Vagina (tissue), 2 donors: Measurements from ENCODE around the gene MSI2. TPM values are rescaled to one million over a fixed set of nuclear protein-coding genes. Genes with fewer than 3 reads are reported as not detected.

ENCODE experiments used
- DNase-seq, 2 donors: peaks; one replicate each; pipeline ENCODE4 v3.0.0-alpha.2; 2017; ENCODE audit errors: extremely low spot score in 2 of 2
- H3K27ac ChIP-seq: fragments of 200-600 bp; sonication (generic); one replicate; pipeline ENCODE4 v1.5.1; 2019
- H3K27me3 ChIP-seq: fragments of 200-600 bp; sonication (generic); one replicate; pipeline ENCODE4 v1.5.1; 2019
- H3K36me3 ChIP-seq, 2 donors: fragments of 200-600 bp; sonication (generic); one replicate each; pipeline ENCODE4 v1.5.1; 2017 to 2019
- H3K4me1 ChIP-seq: fragments of 200-600 bp; sonication (generic); one replicate; pipeline ENCODE4 v1.5.1; 2019
- H3K4me3 ChIP-seq, 2 donors: fragments of 200-600 bp; sonication (generic); 1 replicate in 1 of 2; 2 replicates in 1 of 2; pipeline ENCODE4 v1.5.1; 2016 to 2019
- H3K9me3 ChIP-seq: fragments of 200-600 bp; sonication (generic); one replicate; pipeline ENCODE4 v1.5.1; 2019
- CTCF ChIP-seq, 3 experiments: fragments of 450-650 bp in 2 of 3; fragments of 200-600 bp in 1 of 3; sonication (generic) in 1 of 3; IDR thresholded peaks; one replicate each; pipeline ENCODE4 v1.5.1; 2017 to 2019; ENCODE audit warnings: antibody characterized with exemption in 3 of 3, mild to moderate bottlenecking in 2 of 3, moderate library complexity in 2 of 3
- POLR2A ChIP-seq, 2 donors: fragments of 450-650 bp; IDR thresholded peaks; one replicate each; pipeline ENCODE4 v1.6.1; 2017; ENCODE audit warnings: antibody characterized with exemption in 2 of 2, mild to moderate bottlenecking in 2 of 2, moderate library complexity in 2 of 2
- POLR2AphosphoS5 ChIP-seq, 2 donors: sonication (generic); formaldehyde crosslinking; IDR thresholded peaks; one replicate each; pipeline ENCODE4 v1.9.0; 2017; ENCODE audit warnings: antibody characterized with exemption in 2 of 2, mild to moderate bottlenecking in 2 of 2, low read depth in 1 of 2; ENCODE audit not compliant: insufficient read depth in 1 of 2
- intact Hi-C: fragments of 100-400 bp; cut with DNase I; formaldehyde crosslinking; loops from one replicate; pipeline ENCODE4 v1.15.1; 2023
- total RNA-seq: library from RNA; depleted of rRNA; stranded (reverse); fragments of >200 nt; gene quantifications from one replicate; pipeline ENCODE4 v1.2.3, GENCODE V29; 2016

MSI2 gene
- total RNA-seq, 1 donor from 2014 or later, result 27.3 TPM

- peaks cover 6% of the 10 kb centered on the region for H3K4me1 ChIP-seq
- no peaks in the 10 kb centered on the region for H3K36me3 ChIP-seq
- H3K4me3 ChIP-seq, result peak overlapping the region; percentile 10 to 25
- DNase-seq, result peak in 1 of 2 donors; percentile 98
- intact Hi-C loops, result no loop called here
- TF ChIP-seq POLR2AphosphoS5 (IDR thresholded peaks at IDR 0.05; ENCODE audit: insufficient read depth in 1 of 2, low read depth in 1 of 2) (peak; percentile 69 to 81), POLR2A (IDR thresholded peaks at IDR 0.05) (no peak), CTCF (IDR thresholded peaks at IDR 0.05) (no peak)
- H3K27me3 ChIP-seq, result no peaks in the 10 kb centered on the region
- no peaks in the 10 kb centered on the region for H3K9me3 ChIP-seq
- peak overlapping the region; percentile 61 for H3K27ac ChIP-seq
Observed at GRCh38 chr17:57662644-57663308, 406.5 kb downstream of the MSI2 start.

- Histone ChIP-seq H3K27ac (no peak overlapping the region), H3K9me3 (no peaks in the 10 kb centered on the region), H3K4me3 (no peak overlapping the region), H3K4me1 (peaks cover 6% of the 10 kb centered on the region), H3K36me3 (no peaks in the 10 kb centered on the region), H3K27me3 (no peaks in the 10 kb centered on the region)
- TF ChIP-seq POLR2A (IDR thresholded peaks at IDR 0.05) (no peak), POLR2AphosphoS5 (IDR thresholded peaks at IDR 0.05; ENCODE audit: insufficient read depth in 1 of 2, low read depth in 1 of 2) (no peak), CTCF (IDR thresholded peaks at IDR 0.05) (no peak)
- DNase-seq, result no peak
- intact Hi-C loops, result no loop called here
Observed at GRCh38 chr17:57663326-57664070, 407.2 kb downstream of the MSI2 start.

- no peak for DNase-seq
- intact Hi-C loops, result no loop called here
- no peaks in the 10 kb centered on the region for H3K36me3 ChIP-seq
- TF ChIP-seq POLR2A (IDR thresholded peaks at IDR 0.05) (no peak), CTCF (IDR thresholded peaks at IDR 0.05) (no peak), POLR2AphosphoS5 (IDR thresholded peaks at IDR 0.05; ENCODE audit: insufficient read depth in 1 of 2, low read depth in 1 of 2) (no peak)
- H3K27me3 ChIP-seq, result no peaks in the 10 kb centered on the region
- H3K27ac ChIP-seq, result no peak overlapping the region
- no peaks in the 10 kb centered on the region for H3K9me3 ChIP-seq
- H3K4me1 ChIP-seq, result peaks cover 6% of the 10 kb centered on the region
- H3K4me3 ChIP-seq, result no peak overlapping the region
Observed at GRCh38 chr17:57665128-57665527, 408.8 kb downstream of the MSI2 start.

GRCh38 chr17:57665696-57666095 lies 409.4 kb downstream of the MSI2 start:
- H3K27me3 ChIP-seq, result no peaks in the 10 kb centered on the region
- DNase-seq, result no peak
- H3K4me1 ChIP-seq, result peaks cover 6% of the 10 kb centered on the region
- H3K9me3 ChIP-seq, result no peaks in the 10 kb centered on the region
- TF ChIP-seq CTCF (IDR thresholded peaks at IDR 0.05) (no peak), POLR2AphosphoS5 (IDR thresholded peaks at IDR 0.05; ENCODE audit: insufficient read depth in 1 of 2, low read depth in 1 of 2) (no peak), POLR2A (IDR thresholded peaks at IDR 0.05) (no peak)
- no peak overlapping the region for H3K27ac ChIP-seq
- H3K36me3 ChIP-seq, result no peaks in the 10 kb centered on the region
- intact Hi-C loops, result no loop called here
- H3K4me3 ChIP-seq, result no peak overlapping the region
